ENCODE results near the gene PLS1. TPM values are rescaled to one million over a fixed set of nuclear protein-coding genes. Genes with fewer than 3 reads are reported as not detected.
"Not testable (repeated sequence)": the region's sequence is repeated elsewhere in the genome, so short reads cannot be mapped to it uniquely, and the experiment has no call there.

PLS1 gene
- total RNA-seq, 1 donor from 2014 or later = 0.53 TPM

DNA sequence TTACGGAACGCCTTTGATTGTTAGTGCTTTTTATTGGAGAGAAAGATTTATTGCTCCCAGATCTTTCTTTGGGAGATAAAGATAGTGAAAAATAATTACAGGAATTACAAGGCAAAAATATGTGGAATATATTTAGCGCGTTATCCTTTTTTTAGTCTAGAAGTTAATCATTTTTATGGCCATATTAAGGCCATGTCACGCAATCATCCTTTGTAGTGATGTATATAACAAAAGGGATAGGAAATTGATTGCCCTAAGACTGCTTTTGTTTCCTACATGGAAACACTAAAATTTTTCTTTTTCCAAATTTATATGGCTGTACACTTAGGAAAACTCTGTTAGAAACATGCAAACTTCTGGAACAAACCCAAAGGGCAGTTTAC is 129.2 kb downstream of the PLS1 start:
- no peak for DNase-seq (ENCODE audit: low spot score)
- ATAC-seq = no peak
- intact Hi-C loops (cut with DNase I) = no loop called here

DNA sequence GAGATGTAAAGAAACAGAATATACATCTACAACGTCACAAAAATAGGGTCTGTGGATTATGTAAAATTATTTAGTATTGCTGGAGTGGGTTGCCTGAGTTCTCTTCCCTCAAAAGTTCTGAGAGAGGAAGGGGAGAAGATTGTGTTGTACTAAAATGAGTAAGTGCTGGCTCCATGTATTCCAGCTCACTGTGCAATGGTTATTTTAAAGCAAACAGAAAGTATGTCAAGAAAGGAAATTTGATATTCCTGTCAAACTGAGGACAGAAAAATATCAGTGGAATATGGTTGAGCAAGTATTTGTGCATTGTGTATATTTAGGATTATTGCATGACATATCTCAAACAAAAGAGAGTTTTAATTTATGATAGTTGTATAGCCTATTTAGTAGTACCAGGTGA is 129.8 kb downstream of the PLS1 start:
- DNase-seq (ENCODE audit: low spot score) (no peak), ATAC-seq (no peak)
- intact Hi-C loops (cut with DNase I) = no loop called here

DNA sequence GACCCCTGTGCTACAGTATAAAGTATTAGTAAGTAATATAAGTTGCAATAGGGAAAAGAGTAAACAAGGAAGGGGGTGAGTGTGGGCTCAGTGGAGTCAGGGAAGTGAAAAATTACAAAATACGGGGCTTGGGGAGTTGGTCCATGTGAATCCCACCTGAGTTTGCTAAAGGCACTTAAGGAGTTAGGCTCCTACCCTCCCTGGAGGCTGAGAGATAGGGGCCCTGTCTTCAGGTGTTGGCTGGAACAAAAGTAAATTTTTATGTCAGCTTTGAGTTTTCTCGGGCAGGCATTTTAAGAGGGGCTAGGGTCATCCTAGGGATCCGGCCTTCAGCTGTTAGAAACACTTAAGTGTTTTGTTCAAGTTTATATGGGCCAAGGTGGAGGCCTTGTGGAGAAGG is 135.9 kb downstream of the PLS1 start:
- DNase-seq (ENCODE audit: low spot score) (no peak), ATAC-seq (no peak)
- intact Hi-C loops (cut with DNase I) = no loop called here

DNA sequence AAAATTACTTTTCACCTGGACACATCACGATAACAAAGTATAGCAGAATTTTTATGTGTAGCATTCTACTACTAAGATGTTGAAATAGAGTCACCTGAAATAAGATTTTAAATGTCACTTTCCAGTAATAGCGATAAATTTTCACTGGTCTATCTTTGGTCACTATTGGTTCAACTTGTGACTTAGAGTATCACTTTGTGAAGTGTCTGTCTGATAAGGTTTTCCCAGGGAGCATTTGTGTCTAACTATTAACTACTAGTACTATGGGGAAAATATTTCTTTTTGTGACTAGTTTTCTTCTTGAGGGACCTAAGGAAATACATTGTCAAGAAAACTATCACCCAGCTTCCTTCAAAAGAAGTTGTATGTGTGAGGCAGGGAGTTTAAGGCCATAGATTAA is 138.6 kb downstream of the PLS1 start:
- no peak for ATAC-seq
- DNase-seq (ENCODE audit: low spot score) = no peak
- intact Hi-C loops (cut with DNase I) = no loop called here

DNA sequence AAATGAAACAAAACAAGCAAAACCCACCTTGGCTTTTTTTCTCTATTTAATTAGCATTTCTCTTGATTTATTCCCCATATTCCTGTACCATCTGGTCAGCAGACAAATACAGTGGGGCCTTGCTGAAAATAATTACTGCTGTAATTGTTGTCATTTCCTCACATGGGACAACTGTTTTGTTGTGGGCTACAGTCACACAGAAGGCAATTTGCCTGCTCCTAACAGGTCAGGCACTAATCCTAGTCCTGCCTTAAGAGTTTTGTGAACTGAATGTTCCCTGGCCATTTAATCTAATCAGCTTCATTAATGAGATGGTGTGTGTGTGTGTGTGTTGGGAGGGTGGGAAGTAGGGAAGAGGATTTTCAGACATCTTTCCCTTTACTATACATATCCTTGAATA is 139.3 kb downstream of the PLS1 start:
- DNase-seq (ENCODE audit: low spot score) = no peak
- intact Hi-C loops (cut with DNase I) = no loop called here
- no peak for ATAC-seq

DNA sequence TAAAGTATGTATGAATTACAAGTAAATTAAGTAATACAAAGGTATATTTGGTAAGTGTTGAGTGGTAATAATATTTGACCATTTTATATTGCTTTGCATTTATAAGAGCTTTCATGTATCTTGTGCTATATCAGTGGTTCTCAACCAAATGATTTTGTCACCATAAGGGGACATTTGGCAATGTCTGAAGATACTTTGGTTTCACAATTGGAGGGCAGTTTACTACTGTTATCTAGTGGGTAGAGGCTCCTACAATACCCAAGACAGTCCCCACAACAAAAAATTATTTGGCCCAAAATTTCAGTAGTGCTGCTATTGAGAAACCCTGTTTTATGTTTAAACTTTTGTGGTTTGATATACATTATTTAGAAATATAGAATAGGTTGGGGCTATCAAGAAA is 142.2 kb downstream of the PLS1 start:
- ATAC-seq (no peak), DNase-seq (ENCODE audit: low spot score) (no peak)
- intact Hi-C loops (cut with DNase I) = no loop called here

DNA sequence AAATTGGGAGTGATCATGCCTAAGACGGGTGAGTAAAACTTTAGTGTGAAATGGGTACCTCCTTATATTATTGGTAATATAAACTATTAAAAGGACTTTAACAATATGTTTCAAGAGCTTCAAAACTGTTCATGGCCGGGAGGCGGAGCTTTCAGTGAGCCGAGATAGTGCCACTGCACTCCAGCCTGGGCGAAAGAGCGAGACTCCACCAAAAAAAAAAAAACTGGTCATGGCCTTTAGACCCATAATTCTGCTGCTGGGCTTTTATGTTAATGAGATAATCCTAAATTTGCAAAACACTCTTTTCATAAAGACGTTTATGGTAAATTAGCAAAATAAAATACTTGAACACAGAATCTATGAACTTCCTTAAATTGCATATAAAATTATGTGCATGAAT is 150.5 kb downstream of the PLS1 start:
- no peak for DNase-seq (ENCODE audit: low spot score)
- ATAC-seq = no peak
- intact Hi-C loops (cut with DNase I) = no loop called here

DNA sequence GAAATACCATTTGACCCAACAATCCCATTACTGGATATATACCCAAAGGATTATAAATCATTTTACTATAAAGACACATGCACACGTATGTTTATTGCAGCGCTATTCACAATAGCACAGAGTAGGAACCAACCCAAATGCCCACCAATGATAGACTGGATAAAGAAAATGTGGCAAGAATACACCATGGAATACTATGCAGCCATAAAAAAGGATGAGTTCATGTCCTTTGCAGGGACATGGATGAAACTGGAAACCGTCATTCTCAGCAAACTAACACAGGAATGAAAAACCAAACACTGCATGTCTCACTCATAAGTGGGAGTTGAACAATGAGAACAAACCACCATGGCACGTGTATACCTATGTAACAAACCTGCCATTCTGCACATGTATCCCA is 154.3 kb downstream of the PLS1 start:
- intact Hi-C loops (cut with DNase I); DNase-seq (ENCODE audit: low spot score); ATAC-seq: not testable (repeated sequence)

DNA sequence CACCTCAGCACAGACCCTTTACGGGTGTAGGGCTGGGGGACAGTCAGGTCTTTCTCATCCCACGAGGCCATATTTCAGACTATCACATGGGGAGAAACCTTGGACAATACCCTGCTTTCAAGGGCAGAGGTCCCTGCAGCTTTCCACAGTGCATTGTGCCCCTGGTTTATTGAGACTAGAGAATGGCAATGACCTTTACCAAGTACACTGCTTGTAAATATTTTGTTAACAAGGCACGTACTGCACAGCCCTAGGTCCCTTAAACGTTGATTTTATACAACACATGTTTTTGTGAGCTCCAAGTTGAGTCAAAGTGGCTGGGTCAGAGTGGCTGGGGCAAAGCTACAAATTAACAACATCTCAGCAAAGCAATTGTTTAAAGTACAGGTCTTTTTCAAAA is 156.4 kb downstream of the PLS1 start:
- DNase-seq (ENCODE audit: low spot score); intact Hi-C loops (cut with DNase I): not testable (repeated sequence)

DNA sequence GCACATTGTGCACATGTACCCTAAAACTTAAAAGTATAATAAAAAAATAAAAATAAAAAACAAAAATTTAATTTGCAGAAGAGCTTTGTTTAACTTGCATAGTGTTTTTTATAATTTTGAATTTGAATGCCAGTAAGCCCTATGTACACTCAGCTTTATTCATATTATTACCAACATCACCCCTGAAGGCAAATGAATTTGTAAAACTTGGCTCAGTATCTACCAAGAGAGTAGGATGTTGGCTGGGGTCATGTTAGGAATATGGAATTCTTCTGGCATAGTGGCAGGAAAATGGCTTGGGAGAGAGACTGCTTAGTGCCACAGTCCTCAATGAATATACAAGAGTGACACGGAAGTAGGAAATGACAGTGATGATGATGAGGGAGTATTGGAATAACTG is 158.3 kb downstream of the PLS1 start:
- intact Hi-C loops (cut with DNase I) = no loop called here
- DNase-seq (ENCODE audit: low spot score) (no peak), ATAC-seq (no peak)

More for the DNA sequence above, 156.4 kb downstream of the PLS1 start:
- not testable (repeated sequence) for ATAC-seq

Other genes with a start within 250 kb of the PLS1 start
- gene XRN1, start 148.4 kb upstream of the PLS1 start, total RNA-seq = 72.8 TPM
- 30.5 TPM for gene ATR, start 17.7 kb upstream of the PLS1 start, total RNA-seq
- gene TRPC1, start 127.6 kb downstream of the PLS1 start, total RNA-seq = 30.4 TPM